Loucy (cell line): ENCODE results near the gene ZGRF1.

Source experiments
- CTCF ChIP-seq: fragments of 200-600 bp; sonication (generic); conservative IDR thresholded peaks from 2 replicates; pipeline ENCODE4 v1.5.1; 2014; ENCODE audit warnings: mild to moderate bottlenecking, antibody characterized with exemption, low read length
- EZH2phosphoT487 ChIP-seq: fragments of 200-600 bp; IDR thresholded peaks from 2 replicates; pipeline ENCODE4 v1.6.1; 2018; ENCODE audit warnings: antibody characterized with exemption, mild to moderate bottlenecking, moderate library complexity, borderline replicate concordance

- TF ChIP-seq CTCF: no peak
- TF ChIP-seq EZH2phosphoT487: no peak
Measured at GRCh38 chr4:112536123-112536522, 100.6 kb downstream of the ZGRF1 start.
